ENCODE results near the gene EDN2. TPM values are rescaled to one million over a fixed set of nuclear protein-coding genes. Genes with fewer than 3 reads are reported as not detected.

Gene EDN2
- total RNA-seq, 3 donors from 2014 or later (not counting 1 experiment from before 2014, with no cell fraction given) = 0.29 to 0.93 (median 0.64) TPM

DNA sequence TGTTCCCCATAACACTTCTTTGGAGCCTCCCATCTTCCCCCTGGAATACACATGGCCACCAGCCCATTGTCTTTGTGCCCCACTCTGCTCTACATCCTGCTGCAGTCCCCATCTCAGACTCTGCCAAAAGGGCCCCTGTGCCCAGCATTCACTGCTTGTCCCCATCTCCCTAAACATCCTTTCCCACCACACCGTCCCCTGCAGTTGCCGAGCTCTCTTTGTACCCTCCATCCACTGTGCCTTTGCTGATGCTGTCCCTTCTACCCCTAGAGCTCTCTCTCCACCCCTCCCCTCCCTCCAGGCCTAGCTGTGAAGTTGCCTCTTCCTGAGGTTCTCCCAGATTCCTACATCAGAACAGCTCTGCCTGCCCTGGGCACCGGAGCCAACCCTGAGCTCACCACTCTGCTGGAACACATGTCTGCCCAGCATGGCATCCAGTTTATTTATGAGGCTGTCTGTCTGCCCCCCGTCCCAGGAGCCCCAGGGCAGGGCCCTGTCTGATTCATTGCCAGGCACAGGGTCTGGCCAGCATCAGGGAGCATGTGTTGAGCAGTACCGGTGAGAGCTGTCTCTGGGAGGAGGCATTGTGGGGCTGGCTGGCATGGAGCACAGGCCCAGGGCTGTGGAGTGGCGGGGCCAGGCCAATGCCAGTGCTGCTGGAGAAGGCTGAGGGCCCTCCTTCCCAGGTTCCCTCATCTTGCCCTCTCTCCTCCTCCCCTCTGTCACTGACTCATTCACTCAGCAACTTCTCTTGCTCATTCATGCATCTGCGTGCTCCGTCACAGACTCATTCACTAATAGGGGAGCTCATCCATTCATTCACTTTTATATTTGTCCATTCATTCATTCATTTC is 28.8 kb downstream of the EDN2 start:
- TF ChIP-seq, protein P1, sequence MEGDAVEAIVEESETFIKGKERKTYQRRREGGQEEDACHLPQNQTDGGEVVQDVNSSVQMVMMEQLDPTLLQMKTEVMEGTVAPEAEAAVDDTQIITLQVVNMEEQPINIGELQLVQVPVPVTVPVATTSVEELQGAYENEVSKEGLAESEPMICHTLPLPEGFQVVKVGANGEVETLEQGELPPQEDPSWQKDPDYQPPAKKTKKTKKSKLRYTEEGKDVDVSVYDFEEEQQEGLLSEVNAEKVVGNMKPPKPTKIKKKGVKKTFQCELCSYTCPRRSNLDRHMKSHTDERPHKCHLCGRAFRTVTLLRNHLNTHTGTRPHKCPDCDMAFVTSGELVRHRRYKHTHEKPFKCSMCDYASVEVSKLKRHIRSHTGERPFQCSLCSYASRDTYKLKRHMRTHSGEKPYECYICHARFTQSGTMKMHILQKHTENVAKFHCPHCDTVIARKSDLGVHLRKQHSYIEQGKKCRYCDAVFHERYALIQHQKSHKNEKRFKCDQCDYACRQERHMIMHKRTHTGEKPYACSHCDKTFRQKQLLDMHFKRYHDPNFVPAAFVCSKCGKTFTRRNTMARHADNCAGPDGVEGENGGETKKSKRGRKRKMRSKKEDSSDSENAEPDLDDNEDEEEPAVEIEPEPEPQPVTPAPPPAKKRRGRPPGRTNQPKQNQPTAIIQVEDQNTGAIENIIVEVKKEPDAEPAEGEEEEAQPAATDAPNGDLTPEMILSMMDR (IDR thresholded peaks at IDR 0.05) = no peak
- ATAC-seq = peak in 1 of 3 donors; percentile 14
- Mint-ChIP-seq H3K4me3 (no peak overlapping the region), H3K27me3 (ENCODE audit: low read depth in 2 of 2) (no peaks in the 10 kb centered on the region), H3K9me3 (no peaks in the 10 kb centered on the region), H3K27ac (no peak overlapping the region), H3K36me3 (no peaks in the 10 kb centered on the region), H3K4me1 (no peaks in the 10 kb centered on the region)
- intact Hi-C loops (cut with micrococcal nuclease) = no loop called here
- no peaks in the 10 kb centered on the region for H3K4me1 ChIP-seq (ENCODE audit: control insufficient read depth, insufficient read depth, low read length)
- no peak overlapping the region for H3K4me3 ChIP-seq (ENCODE audit: low read length)
- no peaks in the 10 kb centered on the region for H3K36me3 ChIP-seq (ENCODE audit: control insufficient read depth, insufficient read depth, low read length)
- H3K27me3 ChIP-seq (ENCODE audit: control insufficient read depth, insufficient read depth, low read length) = no peaks in the 10 kb centered on the region
- no peak for DNase-seq
- WGBS (ENCODE audit: insufficient coverage) = 88% methylated on average over 8 of the region's 8 CpGs
- H3K9me3 ChIP-seq (ENCODE audit: control insufficient read depth, insufficient read depth, low read length) = no peaks in the 10 kb centered on the region
- no peak overlapping the region for H3K27ac ChIP-seq (ENCODE audit: low read length)

DNA sequence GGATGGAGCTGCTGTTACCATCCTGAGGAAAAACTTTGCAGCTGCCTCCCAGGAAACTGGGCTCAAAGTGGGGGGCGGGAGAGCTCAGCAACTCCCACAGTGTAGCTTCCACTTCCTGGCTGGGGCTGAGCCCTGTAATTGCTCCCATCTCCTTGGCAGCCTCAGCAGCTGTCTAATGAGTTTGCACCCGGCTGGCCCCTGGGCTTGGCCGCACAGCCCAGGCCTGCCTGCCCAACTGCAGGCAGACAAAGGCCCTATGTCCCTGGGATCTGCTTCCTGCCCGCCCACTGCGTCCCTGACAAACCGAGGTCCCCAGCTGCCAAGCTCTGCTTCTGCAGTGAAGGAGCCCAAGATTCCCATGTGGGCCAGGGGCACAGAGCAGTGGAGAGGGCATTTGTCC is 30.1 kb downstream of the EDN2 start:
- H3K27ac ChIP-seq (ENCODE audit: low read length) = no peak overlapping the region
- no peaks in the 10 kb centered on the region for H3K4me1 ChIP-seq (ENCODE audit: control insufficient read depth, insufficient read depth, low read length)
- no peaks in the 10 kb centered on the region for H3K27me3 ChIP-seq (ENCODE audit: control insufficient read depth, insufficient read depth, low read length)
- no peaks in the 10 kb centered on the region for H3K36me3 Mint-ChIP-seq
- no peaks in the 10 kb centered on the region for H3K4me1 Mint-ChIP-seq
- H3K27ac Mint-ChIP-seq = no peak overlapping the region
- no peak overlapping the region for H3K4me3 ChIP-seq (ENCODE audit: low read length)
- TF ChIP-seq, protein P1 (IDR thresholded peaks at IDR 0.05) = no peak
- H3K9me3 ChIP-seq (ENCODE audit: control insufficient read depth, insufficient read depth, low read length) = no peaks in the 10 kb centered on the region
- 87% methylated on average over 6 of the region's 6 CpGs for WGBS (ENCODE audit: insufficient coverage)
- ATAC-seq (no peak), DNase-seq (no peak)
- no peak overlapping the region for H3K4me3 Mint-ChIP-seq
- intact Hi-C loops (cut with micrococcal nuclease) = no loop called here
- H3K9me3 Mint-ChIP-seq = no peaks in the 10 kb centered on the region
- no peaks in the 10 kb centered on the region for H3K36me3 ChIP-seq (ENCODE audit: control insufficient read depth, insufficient read depth, low read length)
- H3K27me3 Mint-ChIP-seq (ENCODE audit: low read depth in 2 of 2) = peaks cover 0 to 12% of the 10 kb centered on the region in 2 donors

DNA sequence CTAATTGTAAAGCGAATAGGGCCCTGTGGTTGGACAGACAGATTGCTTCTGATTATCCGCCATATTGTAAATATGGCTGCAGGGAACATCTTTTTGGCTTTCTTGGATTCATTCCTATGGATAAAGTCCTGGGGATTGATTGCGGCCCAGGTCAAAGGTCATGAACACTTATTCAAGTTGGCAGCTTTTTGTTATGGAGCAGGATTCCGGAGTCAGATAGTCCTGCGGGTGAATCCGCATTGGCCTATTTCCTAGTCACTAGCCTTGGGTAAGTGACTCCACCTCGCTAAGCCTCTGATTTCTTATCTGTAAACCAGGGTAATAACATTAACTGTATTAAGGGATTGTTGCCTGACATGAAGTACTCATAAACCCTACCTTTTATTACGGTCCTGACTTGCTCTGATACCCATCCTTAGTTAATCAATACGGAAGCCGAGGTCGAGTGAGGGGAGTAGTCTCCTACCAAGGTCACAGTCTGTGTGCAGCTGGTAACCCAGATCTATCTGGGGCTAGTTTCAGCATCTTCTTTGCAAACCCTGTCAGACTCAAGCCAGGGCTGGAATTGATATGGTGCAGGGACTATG is 31.7 kb downstream of the EDN2 start:
- Histone ChIP-seq H3K36me3 (ENCODE audit: control insufficient read depth, insufficient read depth, low read length) (no peaks in the 10 kb centered on the region), H3K4me1 (ENCODE audit: control insufficient read depth, insufficient read depth, low read length) (no peaks in the 10 kb centered on the region), H3K27ac (ENCODE audit: low read length) (no peak overlapping the region), H3K27me3 (ENCODE audit: control insufficient read depth, insufficient read depth, low read length) (no peaks in the 10 kb centered on the region), H3K4me3 (ENCODE audit: low read length) (no peak overlapping the region), H3K9me3 (ENCODE audit: control insufficient read depth, insufficient read depth, low read length) (no peaks in the 10 kb centered on the region)
- Mint-ChIP-seq H3K4me3 (no peak overlapping the region), H3K36me3 (no peaks in the 10 kb centered on the region), H3K4me1 (no peaks in the 10 kb centered on the region), H3K27ac (no peak overlapping the region), H3K9me3 (no peaks in the 10 kb centered on the region), H3K27me3 (ENCODE audit: low read depth in 2 of 2) (peaks cover 7 to 17% of the 10 kb centered on the region in 2 donors)
- ATAC-seq (no peak), DNase-seq (no peak)
- TF ChIP-seq, protein P1 (IDR thresholded peaks at IDR 0.05) = no peak
- WGBS (ENCODE audit: insufficient coverage) = 97% methylated on average over 11 of the region's 11 CpGs
- intact Hi-C loops (cut with micrococcal nuclease) = no loop called here
